Ishikawa (cell line): ENCODE results near the gene DHCR7.

Source experiments
- FOXM1 ChIP-seq: IDR thresholded peaks from 2 replicates; pipeline ENCODE4 v1.6.1; 2012; ENCODE audit warnings: low read depth, borderline replicate concordance
- NFIC ChIP-seq: IDR thresholded peaks from 2 replicates; pipeline ENCODE4 v1.6.1; 2012
- TAF1 ChIP-seq: IDR thresholded peaks from 2 replicates; pipeline ENCODE4 v1.6.1; 2012; ENCODE audit warnings: low read depth, mild to moderate bottlenecking
- TF ChIP-seq, protein P1 (sequence below): IDR thresholded peaks from 2 replicates; pipeline ENCODE4 v1.6.1; 2012; ENCODE audit warnings: low read depth, mild to moderate bottlenecking
- TF ChIP-seq, protein P2 (sequence below): IDR thresholded peaks from 2 replicates; pipeline ENCODE4 v1.6.1; 2012

DNA sequence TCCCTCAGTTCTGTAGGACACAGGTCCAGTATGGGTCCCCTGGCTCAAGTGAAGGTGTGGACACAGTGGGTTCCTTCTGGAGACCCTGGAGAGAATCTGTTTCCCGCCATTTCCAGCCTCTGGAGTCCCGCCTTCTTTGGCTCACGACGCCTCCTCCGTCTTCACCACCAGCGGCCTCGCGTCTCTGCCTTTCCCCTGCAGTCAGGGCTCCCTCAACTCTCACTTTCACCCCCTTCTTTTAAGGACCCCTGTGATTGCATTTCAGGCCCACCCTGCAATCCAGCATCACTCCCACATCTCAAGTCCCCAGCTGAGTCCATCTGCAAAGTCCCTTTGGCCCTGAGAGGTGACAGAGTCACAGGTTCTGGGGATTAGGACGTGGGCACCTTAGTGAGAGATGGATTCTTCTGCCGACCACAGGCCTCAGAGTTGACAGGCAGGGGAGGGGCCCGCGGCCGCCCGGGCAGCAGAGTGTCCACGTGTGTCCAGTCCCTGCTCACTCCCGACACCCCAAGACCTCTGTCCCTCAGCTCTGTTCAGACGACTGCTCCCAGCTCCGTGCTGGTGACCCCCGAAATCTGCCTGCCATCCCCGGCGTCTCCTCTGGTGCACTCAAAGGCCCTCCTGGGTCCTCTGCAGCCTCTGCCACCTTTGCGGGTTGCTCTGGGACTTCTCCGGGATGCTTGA, 42.0 kb upstream of the DHCR7 start:
- TF ChIP-seq TAF1 (no peak), NFIC (no peak), FOXM1 (no peak)
- TF ChIP-seq, protein P1, sequence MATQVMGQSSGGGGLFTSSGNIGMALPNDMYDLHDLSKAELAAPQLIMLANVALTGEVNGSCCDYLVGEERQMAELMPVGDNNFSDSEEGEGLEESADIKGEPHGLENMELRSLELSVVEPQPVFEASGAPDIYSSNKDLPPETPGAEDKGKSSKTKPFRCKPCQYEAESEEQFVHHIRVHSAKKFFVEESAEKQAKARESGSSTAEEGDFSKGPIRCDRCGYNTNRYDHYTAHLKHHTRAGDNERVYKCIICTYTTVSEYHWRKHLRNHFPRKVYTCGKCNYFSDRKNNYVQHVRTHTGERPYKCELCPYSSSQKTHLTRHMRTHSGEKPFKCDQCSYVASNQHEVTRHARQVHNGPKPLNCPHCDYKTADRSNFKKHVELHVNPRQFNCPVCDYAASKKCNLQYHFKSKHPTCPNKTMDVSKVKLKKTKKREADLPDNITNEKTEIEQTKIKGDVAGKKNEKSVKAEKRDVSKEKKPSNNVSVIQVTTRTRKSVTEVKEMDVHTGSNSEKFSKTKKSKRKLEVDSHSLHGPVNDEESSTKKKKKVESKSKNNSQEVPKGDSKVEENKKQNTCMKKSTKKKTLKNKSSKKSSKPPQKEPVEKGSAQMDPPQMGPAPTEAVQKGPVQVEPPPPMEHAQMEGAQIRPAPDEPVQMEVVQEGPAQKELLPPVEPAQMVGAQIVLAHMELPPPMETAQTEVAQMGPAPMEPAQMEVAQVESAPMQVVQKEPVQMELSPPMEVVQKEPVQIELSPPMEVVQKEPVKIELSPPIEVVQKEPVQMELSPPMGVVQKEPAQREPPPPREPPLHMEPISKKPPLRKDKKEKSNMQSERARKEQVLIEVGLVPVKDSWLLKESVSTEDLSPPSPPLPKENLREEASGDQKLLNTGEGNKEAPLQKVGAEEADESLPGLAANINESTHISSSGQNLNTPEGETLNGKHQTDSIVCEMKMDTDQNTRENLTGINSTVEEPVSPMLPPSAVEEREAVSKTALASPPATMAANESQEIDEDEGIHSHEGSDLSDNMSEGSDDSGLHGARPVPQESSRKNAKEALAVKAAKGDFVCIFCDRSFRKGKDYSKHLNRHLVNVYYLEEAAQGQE: no peak
- TF ChIP-seq, protein P2, sequence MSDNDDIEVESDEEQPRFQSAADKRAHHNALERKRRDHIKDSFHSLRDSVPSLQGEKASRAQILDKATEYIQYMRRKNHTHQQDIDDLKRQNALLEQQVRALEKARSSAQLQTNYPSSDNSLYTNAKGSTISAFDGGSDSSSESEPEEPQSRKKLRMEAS: no peak
